HL-60 (cell line): ENCODE measurements around the gene CCNE1.

Experiments used
- DNase-seq, 2 experiments: peaks; one replicate each; pipeline ENCODE4 v3.0.0-alpha.2; 2010 to 2020; ENCODE audit warnings: low read depth in 1 of 2, low spot score in 1 of 2
- H3K27ac ChIP-seq: fragments of 250-450 bp; sonication (Bioruptor Pico); replicated peaks from 2 replicates; pipeline ENCODE4 v1.5.1; 2020; ENCODE audit warnings: mild to moderate bottlenecking, moderate library complexity
- H3K27me3 ChIP-seq: fragments of 250-450 bp; sonication (Bioruptor Pico); 2 replicates; pipeline ENCODE4 v1.5.1; 2021; ENCODE audit warnings: mild to moderate bottlenecking, moderate library complexity; ENCODE audit not compliant: insufficient read depth, poor library complexity, severe bottlenecking
- H3K4me3 ChIP-seq: replicated peaks from 2 replicates; pipeline ENCODE4 v1.5.1; 2011; ENCODE audit warnings: mild to moderate bottlenecking, control low read depth, low read length; ENCODE audit not compliant: insufficient read depth
- TF ChIP-seq, protein P1 (sequence below): IDR thresholded peaks from 2 replicates; pipeline ENCODE4 v1.6.1; 2012; ENCODE audit warnings: low read depth; ENCODE audit not compliant: insufficient replicate concordance
- TF ChIP-seq, protein P2 (sequence below): IDR thresholded peaks from one replicate; pipeline ENCODE4 v1.5.1; 2011; ENCODE audit warnings: low read length, control low read depth, inconsistent platforms; ENCODE audit not compliant: insufficient read depth

CCNE1 gene

DNA sequence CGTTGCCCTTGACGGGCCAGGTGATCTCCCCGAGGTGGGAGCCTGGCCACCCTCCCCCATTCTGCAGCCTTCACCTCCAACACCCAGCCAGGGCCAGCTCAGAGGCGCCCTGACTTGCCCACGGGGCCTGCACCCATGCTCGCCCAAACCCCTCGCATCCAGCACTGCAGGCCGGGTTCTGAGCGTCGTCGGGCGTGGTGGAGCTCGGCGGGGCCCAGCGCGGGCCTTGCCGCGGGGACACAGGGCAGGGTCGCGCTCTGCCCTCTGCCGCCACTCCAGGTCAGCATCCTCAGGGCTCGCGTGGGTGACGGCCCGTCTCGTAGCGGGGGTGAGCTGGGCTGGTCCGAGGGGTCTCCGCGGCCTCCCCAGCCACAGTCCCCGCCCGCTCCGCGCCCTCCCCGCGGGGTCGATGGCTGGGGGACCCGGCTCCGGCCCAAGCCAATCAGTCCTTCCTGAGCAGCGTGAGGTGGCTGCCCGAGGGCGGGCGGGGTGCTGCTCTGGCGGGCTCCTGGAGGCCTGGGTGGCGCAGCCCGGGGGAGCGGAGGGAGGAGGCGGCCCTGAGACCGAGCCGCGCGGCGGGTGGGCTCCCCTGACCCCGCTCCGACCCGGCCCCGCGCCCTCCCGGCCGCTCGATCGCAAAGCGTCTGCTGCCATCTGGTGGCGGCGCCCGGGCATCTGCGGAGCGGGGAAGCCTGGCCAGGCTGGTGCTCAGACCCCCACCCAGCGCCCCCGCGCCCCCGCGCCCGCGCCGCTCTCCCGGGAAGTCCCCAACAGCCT, 61.4 kb downstream of the CCNE1 start:
- Histone ChIP-seq H3K27me3 (peaks cover 21% of the 10 kb centered on the region), H3K4me3 (peak overlapping the region; percentile 32), H3K27ac (no peak overlapping the region)
- DNase-seq, result no peak
- TF ChIP-seq, protein P1, sequence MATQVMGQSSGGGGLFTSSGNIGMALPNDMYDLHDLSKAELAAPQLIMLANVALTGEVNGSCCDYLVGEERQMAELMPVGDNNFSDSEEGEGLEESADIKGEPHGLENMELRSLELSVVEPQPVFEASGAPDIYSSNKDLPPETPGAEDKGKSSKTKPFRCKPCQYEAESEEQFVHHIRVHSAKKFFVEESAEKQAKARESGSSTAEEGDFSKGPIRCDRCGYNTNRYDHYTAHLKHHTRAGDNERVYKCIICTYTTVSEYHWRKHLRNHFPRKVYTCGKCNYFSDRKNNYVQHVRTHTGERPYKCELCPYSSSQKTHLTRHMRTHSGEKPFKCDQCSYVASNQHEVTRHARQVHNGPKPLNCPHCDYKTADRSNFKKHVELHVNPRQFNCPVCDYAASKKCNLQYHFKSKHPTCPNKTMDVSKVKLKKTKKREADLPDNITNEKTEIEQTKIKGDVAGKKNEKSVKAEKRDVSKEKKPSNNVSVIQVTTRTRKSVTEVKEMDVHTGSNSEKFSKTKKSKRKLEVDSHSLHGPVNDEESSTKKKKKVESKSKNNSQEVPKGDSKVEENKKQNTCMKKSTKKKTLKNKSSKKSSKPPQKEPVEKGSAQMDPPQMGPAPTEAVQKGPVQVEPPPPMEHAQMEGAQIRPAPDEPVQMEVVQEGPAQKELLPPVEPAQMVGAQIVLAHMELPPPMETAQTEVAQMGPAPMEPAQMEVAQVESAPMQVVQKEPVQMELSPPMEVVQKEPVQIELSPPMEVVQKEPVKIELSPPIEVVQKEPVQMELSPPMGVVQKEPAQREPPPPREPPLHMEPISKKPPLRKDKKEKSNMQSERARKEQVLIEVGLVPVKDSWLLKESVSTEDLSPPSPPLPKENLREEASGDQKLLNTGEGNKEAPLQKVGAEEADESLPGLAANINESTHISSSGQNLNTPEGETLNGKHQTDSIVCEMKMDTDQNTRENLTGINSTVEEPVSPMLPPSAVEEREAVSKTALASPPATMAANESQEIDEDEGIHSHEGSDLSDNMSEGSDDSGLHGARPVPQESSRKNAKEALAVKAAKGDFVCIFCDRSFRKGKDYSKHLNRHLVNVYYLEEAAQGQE, result no peak
- TF ChIP-seq, protein P2, sequence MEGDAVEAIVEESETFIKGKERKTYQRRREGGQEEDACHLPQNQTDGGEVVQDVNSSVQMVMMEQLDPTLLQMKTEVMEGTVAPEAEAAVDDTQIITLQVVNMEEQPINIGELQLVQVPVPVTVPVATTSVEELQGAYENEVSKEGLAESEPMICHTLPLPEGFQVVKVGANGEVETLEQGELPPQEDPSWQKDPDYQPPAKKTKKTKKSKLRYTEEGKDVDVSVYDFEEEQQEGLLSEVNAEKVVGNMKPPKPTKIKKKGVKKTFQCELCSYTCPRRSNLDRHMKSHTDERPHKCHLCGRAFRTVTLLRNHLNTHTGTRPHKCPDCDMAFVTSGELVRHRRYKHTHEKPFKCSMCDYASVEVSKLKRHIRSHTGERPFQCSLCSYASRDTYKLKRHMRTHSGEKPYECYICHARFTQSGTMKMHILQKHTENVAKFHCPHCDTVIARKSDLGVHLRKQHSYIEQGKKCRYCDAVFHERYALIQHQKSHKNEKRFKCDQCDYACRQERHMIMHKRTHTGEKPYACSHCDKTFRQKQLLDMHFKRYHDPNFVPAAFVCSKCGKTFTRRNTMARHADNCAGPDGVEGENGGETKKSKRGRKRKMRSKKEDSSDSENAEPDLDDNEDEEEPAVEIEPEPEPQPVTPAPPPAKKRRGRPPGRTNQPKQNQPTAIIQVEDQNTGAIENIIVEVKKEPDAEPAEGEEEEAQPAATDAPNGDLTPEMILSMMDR, result peak; percentile 28
